ENCODE measurements around the gene SCYGR5. TPM values are rescaled to one million over a fixed set of nuclear protein-coding genes. Genes with fewer than 3 reads are reported as not detected.

The SCYGR5 gene
- total RNA-seq, 4 donors from 2014 or later: not detected

- TF ChIP-seq POLR2A (IDR thresholded peaks at IDR 0.05) (no peak), CTCF (IDR thresholded peaks at IDR 0.05) (no peak)
- Histone ChIP-seq H3K4me1 (peaks cover 0 to 6% (median 0%) of the 10 kb centered on the region in 3 donors), H3K36me3 (no peaks in the 10 kb centered on the region), H3K9me3 (no peaks in the 10 kb centered on the region), H3K27me3 (no peaks in the 10 kb centered on the region), H3K27ac (no peak overlapping the region), H3K4me3 (no peak overlapping the region)
- intact Hi-C loops (cut with DNase I): loop anchor here (5.0 kb wide), 1 partner anchor 110 kb away; no protein-coding TSS in a partner anchor
- no peak for DNase-seq
- 66 to 81% methylated on average over 8 of the region's 8 CpGs for WGBS, 2 donors
These were observed 9.3 kb upstream of the SCYGR5 start for GRCh38 chr2:227657199-227657845.

- no peak for DNase-seq
- no peak for TF ChIP-seq CTCF (IDR thresholded peaks at IDR 0.05)
- TF ChIP-seq POLR2A (IDR thresholded peaks at IDR 0.05): no peak
- Histone ChIP-seq H3K27me3 (no peaks in the 10 kb centered on the region), H3K9me3 (no peaks in the 10 kb centered on the region), H3K4me1 (no peaks in the 10 kb centered on the region), H3K36me3 (no peaks in the 10 kb centered on the region), H3K27ac (no peak overlapping the region), H3K4me3 (no peak overlapping the region)
- intact Hi-C loops (cut with DNase I): loop anchor here (10.0 kb wide), 1 partner anchor 204 kb away; no protein-coding TSS in a partner anchor
- 51 to 60% methylated on average over 5 to 6 of the region's 7 CpGs for WGBS, 2 donors
These were observed 5.5 kb upstream of the SCYGR5 start for GRCh38 chr2:227661025-227661649.

GRCh38 chr2:227661827-227662226, 4.8 kb upstream of the SCYGR5 start:
- H3K9me3 ChIP-seq: no peaks in the 10 kb centered on the region
- no peaks in the 10 kb centered on the region for H3K4me1 ChIP-seq
- intact Hi-C loops (cut with DNase I): loop anchor here (10.0 kb wide), 1 partner anchor 203 kb away; no protein-coding TSS in a partner anchor
- no peaks in the 10 kb centered on the region for H3K36me3 ChIP-seq
- no peak for DNase-seq
- no peak overlapping the region for H3K4me3 ChIP-seq
- TF ChIP-seq CTCF (IDR thresholded peaks at IDR 0.05) (no peak), POLR2A (IDR thresholded peaks at IDR 0.05) (no peak)
- 35 to 51% methylated on average over 3 of the region's 3 CpGs for WGBS, 2 donors
- H3K27ac ChIP-seq: no peak overlapping the region
- H3K27me3 ChIP-seq: no peaks in the 10 kb centered on the region

- H3K4me3 ChIP-seq: no peak overlapping the region
- WGBS, 2 donors: 86 to 88% methylated on average over 6 of the region's 6 CpGs
- H3K36me3 ChIP-seq: no peaks in the 10 kb centered on the region
- TF ChIP-seq POLR2A (IDR thresholded peaks at IDR 0.05) (no peak), CTCF (IDR thresholded peaks at IDR 0.05) (no peak)
- DNase-seq: no peak
- intact Hi-C loops (cut with DNase I): loop anchor here (10.0 kb wide), 1 partner anchor 199 kb away; no protein-coding TSS in a partner anchor
- H3K27ac ChIP-seq: no peak overlapping the region
- H3K9me3 ChIP-seq: no peaks in the 10 kb centered on the region
- H3K4me1 ChIP-seq: no peaks in the 10 kb centered on the region
- no peaks in the 10 kb centered on the region for H3K27me3 ChIP-seq
These were observed 1.2 kb upstream of the SCYGR5 start for GRCh38 chr2:227665189-227665940.
